Kidney glomerular epithelial cell (primary cell): ENCODE measurements around the gene C17orf67.

Experiments
- DNase-seq: peaks from one replicate; lab custom pipeline; 2025; lab: John Stamatoyannopoulos, UW

The C17orf67 gene

DNA sequence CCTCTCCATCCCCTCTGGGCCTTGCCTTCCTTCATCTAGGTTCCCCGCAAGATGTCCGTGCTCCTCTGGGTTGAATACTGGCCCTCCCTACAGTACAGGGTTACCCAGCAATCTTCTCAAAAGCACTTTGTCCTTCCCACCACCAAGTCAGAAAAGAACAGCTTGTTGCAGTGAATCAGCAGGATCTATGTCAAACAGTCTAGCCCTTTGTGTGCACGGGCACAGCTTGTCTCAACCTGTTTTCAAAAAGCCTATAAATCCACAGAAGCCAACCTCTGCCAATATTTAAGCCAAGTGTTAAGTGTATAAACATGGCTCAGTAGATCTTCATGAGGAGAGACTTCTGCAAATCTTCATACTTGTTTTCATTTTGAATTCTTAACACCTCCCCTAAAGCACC, 25.2 kb downstream of the C17orf67 start:
- no peak for DNase-seq

DNA sequence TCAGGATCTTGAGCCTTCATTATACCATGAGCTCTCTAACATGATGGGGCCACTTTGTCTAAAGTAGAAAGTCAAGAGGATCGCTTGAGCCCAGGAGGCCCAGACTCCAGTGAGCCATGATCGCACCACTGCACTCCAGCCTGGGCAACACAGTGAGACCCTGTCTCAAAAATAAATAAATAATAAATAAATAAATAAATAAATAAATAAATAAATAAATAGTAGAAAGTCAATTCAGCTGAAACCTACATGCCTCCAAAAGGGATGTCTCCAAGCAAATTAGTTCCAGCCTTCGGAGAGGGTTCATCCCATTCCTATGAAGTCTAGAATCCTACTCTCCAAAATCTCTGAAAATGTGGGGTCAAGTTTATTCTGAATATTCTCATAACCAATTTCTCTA, 26.0 kb downstream of the C17orf67 start:
- no peak for DNase-seq

DNA sequence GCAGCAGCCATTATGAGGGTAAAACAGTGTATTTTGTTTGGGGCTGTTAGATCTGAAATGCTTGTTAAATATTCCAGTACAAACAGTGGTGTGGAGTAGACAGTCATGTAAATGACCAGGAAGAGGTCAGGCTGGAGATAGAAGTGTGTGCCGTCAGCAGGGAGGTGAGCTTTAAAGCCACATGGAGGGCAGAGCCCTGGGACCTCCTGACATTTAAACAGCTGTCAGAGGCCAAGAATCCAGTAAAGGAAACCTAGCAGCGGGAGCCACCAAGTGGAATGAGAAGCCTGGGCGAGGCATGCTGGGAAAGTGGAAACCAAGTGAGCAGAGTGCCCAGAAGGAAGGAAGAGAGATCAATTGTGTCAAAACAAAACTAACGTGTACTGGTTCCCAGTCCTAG, 26.8 kb downstream of the C17orf67 start:
- no peak for DNase-seq

DNA sequence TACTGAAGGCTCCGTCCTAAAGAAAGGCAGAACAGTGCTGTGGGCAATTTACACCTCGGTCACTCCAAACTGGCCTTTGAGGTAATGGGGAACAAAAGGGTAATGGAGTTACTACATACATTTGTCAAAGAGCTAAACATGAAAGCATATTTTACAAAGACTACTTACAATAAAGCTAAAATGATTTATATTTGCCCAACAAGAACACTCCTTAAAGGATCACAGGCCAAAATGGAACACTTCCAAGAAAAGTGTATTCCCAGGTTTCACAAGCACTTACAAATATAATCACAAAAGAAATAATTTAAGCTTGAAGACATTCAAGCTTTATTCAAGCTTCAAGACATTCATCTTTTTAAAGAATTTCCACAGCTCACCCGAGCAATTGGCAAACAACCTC, 29.3 kb downstream of the C17orf67 start:
- DNase-seq = no peak

DNA sequence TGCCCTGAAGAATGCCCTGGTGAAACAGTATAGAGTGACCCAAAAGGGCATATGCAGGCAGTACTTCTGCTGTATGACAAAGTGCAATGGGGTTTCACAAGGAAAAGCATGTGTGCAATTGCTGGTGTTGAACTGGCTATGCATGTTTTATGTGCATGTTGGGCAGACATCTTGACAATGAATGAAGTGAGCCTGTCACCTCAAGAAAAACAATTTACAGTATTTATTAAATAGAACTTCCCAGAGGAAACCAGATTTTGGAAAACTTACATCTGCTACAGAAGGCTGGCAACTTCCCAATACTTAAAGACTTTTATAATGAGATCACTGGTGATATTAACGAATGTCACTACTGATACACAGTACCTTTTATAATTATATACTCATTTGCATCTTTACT, 30.6 kb downstream of the C17orf67 start:
- DNase-seq = no peak

DNA sequence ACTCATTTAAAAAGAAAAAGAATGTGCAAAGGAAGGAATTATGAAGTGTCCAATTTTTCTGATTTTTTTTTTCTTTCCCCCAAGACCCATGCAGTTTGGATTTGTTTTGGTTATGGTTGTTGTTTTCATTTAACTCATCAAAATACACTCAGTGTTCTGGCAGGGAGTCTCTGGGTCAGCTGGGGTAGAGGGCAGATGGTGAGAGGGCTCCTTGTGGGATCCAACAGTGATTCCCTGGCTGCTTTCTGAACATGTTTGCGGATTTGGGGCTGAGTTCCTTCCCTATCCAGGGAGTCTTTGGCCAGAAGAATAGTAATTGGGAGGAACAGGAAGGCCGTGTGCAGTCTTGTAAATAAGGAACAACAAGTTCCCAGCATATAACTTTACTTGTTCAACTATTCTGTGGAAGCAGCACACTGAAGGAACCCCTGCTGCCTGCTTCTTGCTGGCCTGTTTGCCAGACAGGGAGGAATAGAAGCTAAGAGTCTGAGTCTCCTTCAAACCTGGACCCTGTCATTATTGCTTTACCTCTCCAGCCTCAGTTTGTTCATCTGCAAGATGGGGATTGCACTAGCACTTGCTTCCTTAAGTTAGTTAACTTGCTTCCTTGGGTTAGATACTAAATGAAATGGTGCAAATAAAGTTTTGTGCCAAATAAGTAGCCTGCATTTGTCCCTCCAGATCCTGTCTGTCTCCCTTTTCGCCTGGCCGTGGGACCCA, 32.1 kb downstream of the C17orf67 start:
- no peak for DNase-seq

DNA sequence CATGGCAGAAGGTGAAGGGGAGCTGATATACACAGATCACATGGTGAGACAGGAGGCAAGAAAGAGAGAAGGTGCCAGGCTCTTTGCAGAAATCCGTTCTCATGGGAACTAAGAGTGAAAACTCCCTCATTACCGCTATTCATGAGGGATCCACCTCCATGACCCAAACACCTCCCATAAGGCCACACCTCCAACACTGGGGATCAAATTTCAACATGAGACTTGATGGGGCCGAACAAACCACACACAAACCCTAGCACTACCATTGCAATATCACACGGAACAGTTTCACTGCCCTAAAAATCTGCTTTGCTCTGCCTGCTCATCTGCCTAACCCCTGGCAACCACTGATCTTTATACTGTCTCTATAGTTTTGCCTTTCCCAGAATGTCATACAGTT, 34.8 kb downstream of the C17orf67 start:
- peak; percentile 8 for DNase-seq

DNA sequence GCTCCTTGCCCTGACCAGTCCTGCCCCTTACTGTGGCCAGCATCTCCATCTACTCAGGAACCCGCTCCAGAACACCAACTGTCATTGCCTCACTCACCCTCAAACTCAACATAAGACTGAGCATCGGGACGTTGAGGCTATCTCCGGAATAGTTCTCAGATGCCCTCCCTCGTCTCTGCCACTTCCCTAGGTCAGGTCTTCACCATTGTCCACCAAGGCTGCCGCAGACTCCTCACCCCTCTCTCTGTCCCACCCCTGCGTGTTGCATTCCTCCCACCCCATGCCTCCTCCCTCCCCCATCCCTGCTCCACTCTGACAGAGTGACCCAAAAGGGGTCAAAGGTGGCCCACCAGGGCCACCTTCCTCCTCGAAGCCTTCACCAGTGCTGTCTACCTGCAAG, 37.2 kb downstream of the C17orf67 start:
- DNase-seq = no peak

DNA sequence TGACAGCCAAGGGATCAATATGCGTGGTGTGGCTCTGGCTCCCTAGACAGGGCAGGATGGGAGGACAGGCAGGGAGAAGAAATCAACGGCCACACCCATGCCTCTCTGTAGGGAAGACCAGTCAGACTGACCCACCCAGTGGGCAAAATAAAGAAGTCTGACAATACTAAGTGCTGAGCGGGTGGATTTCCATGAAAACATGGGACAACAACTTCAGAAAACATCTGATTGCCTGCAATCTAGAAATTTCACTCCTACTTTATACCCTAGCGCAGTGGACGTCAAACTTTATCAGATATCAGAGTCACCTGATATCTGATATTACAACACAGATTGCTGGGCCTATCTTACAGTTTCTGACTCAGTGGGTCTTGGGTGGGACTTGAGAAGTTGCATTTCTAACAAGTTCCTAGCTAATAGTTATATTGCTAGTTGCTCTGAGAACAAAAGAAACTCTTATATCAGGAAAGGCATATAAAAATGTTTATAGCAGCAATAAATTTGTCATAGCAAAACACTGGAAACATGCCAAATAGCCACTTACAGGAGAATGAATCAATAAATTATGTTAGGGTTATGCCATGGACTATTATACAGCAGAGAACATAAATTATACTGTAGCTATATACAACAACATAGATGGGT, 38.4 kb downstream of the C17orf67 start:
- no peak for DNase-seq

DNA sequence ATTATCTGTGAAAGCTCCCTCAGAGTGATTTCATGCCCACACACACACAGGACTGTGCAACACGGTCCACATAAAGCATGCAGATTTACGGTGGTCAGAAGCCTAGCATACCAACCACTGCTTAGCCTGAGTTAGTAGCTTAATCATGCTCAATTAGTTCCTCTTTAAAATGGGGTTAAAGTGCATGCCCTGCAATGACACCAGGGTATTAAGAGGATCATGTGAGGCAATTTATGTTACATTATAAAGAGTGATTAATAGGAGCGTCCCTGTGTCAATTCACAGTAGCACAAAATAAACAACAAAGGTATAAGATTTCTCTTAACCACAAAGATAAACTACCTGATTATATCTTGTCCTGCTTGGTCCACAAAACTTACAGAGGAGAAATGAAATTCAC, 39.8 kb downstream of the C17orf67 start:
- no peak for DNase-seq

DNA sequence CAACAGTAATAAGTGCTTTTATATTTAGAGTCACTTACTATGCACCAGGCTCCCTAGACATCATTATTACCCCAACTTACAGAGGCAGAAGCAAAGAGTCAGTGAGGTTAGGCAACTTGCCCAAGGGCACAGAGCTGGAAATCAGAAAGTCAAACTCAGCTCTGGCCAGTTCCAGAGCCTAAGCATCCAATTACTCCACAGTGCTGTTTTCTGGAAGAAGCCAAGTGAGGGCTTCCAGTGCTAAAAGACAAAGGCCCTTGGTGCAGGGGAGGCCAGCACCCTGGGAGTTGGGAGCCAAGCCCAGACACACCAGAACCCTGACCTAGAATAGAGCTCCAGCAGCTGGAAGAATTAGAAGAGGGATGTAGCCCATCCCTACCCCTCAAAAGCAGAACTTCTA, 40.2 kb downstream of the C17orf67 start:
- no peak for DNase-seq

DNA sequence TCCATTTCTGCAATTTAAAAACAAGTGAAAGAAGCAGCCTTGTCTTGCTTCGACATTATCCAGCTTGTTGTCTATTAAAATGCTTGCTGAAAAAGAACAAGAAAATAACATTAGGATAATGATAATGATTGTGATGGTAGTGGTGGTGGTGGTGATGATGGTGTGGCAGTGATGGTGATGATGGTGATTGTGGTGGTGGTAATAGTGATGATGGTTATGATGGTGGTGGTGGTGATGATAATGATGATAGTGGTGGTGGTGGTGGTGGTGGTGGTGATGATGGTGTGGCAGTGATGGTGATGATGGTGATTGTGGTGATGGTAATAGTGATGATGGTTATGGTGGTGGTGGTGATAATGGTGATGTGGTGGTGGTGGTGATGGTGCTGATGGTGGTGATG, 41.5 kb downstream of the C17orf67 start:
- no peak for DNase-seq

DNA sequence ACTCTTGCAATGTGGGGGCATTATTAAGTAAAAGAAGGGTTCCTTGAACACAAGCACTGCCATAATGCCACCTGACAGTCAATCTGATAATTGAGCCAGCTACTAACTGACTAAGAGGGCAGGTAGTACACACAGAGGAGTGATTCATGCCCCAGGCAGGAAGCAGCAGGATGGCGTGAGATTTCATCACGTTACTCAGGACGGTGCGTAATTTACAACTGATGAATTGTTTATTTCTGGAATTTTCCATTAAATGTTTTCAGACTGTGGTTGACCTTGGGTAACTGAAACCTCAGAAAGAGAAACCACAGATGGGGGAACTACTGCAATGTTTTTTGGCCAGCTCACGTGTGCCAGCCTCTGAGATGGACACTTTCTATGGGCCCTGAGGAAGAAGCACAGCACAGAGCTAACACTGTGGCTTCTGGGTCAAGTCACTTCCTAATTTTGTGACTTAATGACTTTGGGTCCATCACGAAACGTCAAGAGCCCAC, 46.7 kb downstream of the C17orf67 start:
- DNase-seq = peak; percentile 89

DNA sequence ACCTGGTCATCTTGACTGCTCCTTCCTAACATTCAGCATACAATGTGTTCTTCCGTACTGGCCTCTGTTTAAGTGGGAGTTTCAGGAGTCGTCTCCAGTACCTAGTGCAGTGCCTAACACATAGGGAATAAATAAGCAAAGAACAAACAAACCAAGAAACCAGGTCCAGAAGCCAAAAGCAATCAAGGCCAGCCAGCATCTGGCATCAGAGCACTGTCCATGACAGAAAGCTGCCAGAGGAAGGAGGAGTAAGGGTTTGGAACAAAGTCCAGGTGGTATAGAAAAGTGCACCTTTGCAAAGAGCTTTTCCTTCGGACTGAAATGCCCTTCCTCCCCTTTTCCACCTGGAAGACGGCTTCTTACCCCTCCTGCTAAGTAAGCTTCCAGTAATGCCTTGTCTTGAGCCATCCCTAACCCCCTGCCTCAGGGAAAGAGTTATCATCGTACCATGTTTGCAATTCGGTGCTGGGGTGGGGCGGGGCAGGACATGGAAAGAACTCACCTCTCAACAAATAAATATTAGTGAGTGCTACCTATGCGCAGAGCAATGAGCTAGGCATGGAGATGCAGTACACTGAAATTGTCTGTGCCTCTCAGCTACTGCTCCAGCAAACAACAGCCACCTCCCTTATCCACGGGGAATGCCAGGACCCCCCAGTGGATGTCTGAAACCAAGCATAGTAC, 47.6 kb downstream of the C17orf67 start:
- DNase-seq = no peak

DNA sequence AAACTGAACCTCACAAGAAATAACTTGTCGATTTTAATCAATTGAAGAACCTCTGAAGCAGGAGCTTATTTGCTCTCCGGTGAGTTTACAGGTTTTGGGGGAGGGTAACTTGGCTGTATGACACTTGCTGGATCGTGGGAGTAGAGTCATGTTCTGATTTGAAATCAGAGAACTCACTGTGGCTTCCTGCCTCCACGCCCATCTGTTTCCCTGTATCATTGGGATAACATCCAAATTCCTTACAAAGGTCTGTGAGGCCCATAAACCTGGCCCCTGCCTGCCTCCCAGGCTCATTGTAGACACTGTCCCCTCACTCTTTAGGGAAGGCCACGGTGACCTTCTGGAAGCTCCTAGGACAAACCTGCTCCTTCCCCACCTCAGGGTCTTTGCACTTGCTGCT, 48.3 kb downstream of the C17orf67 start:
- DNase-seq = no peak

DNA sequence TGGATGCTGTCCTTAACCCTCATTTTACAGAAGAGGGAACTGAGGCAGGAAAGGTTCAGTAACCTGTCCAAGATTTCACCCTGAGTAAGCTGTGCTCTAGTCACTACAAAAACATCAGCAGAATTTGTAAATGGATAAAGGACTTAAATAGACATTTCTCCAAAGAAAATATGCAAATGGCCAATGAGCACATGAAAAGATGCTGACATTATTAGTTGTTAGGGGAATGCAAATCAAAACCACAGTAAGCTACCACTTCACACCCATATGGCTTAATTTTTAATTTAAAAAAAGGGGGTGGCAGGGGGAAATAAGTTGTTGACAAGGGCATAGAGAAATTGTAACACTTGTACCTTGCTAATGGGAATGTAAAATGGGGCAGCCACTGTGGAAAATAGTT, 51.4 kb downstream of the C17orf67 start:
- DNase-seq = no peak

DNA sequence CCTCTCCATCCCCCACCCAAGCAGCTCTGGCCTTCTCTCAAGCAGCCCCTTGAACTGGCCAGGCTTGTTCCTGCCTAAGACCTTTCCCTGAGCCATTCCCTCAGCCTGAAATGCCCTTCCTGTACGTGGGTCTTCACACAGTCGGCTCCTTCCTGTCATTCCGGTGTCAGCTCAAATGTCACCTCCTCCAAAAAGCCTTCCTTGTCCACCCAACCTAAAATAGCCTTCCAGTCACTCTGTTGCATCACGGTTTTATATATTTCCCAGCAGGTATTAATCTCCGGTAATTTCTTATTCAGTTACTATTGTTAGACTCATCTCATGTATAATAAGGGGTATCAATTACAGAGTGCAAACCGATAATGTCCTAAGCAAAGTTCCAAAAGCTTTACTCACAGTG, 51.8 kb downstream of the C17orf67 start:
- DNase-seq = no peak

DNA sequence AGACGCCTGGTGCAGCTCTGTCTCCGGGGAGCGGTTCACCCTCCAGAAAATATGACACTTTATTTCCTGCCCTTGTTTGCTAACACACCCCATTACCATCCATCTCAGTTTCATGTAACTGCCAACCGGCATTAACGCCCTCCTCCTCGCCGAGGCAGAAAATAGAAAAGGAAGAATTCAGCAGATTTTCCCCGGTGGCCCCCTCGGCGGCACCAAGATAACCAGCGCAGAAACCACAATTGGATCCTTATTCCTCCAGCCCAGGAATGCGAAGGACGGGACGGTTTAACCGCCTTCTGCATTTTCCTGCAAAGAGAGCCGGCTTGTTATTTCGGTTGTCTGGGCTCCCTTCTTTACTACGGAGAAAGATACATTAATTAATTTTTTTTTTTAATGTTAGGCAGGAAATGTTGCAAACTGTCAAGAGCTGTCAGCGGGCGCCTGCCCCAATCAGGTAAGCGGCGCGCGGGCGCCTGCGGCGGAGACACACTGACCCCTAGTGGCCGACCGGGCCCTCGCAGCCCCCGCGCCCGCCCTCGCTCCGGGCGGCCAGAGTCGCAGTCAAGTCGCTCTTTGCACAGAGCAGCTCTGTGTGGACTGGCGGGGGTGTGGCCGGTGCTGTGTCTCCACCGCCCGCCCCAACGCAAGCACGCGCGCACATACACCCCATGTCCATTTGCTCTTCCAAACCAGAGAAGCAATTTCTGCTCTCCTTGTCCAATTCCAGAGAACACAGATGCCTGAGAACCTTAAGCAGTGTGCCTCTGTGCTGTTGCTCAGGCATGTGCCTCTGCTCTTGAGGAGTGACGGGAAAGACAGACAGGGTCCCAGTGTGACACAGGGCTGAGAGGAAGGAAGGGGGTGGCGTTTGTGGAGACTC, 53.6 kb downstream of the C17orf67 start:
- DNase-seq = peak; percentile 6

DNA sequence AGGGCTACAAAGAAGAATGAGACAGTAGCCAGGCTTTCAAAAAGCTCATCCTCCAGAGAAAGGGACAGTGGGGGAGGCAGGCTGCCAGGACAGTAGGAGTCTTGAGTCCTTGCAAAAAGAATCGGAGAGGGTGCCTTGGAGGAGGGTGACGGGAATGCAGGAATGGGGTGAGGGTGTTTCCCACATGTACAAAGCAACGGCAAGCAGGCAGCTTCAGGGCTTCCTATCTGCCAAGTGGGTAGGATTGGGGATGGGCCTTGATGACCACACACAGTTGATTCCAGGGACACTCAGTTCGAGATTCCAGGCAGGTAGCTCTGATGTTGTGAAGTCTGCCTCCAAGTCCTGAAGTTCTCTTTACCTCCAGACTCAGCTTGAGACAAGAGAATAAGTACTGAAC, 54.4 kb downstream of the C17orf67 start:
- DNase-seq = no peak

DNA sequence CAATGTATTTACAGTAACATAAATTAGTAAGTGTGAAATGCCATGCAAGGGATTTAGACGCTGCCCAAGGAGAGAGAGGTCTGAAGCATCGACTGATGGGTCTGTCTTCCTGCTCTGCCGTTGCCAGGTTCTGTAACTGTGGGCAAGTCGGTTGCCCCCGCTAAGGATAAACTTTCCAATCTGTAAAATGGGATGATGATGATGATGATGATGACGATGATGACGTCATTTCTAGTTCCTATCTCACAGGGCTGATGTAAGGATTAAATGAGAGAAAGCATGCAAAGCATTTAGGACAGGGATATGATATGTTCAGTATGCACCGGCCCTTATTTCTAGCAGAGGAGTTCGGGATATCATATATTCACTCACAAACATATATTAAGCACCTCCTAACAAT, 54.8 kb downstream of the C17orf67 start:
- DNase-seq = no peak

DNA sequence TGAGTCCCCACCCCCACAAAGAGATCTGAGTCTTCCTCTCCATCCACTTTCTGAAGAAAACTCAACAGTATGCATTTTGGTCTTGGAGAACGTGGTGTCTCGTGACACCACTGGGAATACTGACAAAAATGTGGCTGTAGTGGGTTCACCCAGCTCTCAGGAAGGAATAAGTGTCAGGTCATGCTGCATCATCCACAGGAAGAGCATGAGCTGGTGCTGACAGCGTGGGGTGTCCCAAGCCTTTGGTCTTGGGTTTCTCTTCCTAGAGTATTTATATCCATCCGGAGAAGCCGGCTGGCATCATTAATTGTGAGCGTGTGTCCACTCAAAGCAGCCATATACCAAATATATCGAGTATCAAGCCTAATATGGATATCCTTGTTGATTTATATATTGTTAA, 55.9 kb downstream of the C17orf67 start:
- no peak for DNase-seq

DNA sequence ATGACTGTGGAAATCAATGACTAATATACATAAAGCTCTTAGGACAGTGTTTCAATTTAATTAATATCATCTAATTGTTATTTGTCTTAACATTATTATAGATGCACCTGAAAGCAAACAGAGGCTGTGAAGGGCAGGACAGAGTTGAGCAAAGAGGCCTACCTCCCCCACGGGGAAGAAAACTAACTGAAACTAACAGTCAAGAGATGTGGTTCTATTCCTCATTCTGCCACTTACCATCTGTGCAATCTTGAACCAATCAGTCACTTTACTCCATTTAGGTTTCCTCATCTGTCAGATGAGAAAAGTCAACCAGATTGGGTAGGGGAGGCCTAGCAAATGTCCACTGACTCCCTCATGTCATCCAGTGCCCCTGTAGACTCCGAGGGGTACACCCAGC, 59.1 kb downstream of the C17orf67 start:
- no peak for DNase-seq
